Measurements from ENCODE around the gene FAF1. TPM values are rescaled to one million over a fixed set of nuclear protein-coding genes. Genes with fewer than 3 reads are reported as not detected.

Gene FAF1
- total RNA-seq, 1 donor from 2014 or later: 47.3 TPM

GRCh38 chr1:50473513-50473912 lies 486.6 kb downstream of the FAF1 start:
- DNase-seq (ENCODE audit: low spot score in 2 of 2) (no peak), FAIRE-seq (no peak)

- FAIRE-seq (no peak), DNase-seq (ENCODE audit: low spot score in 2 of 2) (no peak)
Observed at GRCh38 chr1:50471967-50472366, 488.1 kb downstream of the FAF1 start.

- DNase-seq (ENCODE audit: low spot score in 2 of 2) (no peak), FAIRE-seq (no peak)
Observed at GRCh38 chr1:50462964-50463363, 497.1 kb downstream of the FAF1 start.

GRCh38 chr1:50458507-50458906 lies 501.6 kb downstream of the FAF1 start:
- FAIRE-seq (no peak), DNase-seq (ENCODE audit: low spot score in 2 of 2) (no peak)

GRCh38 chr1:50454911-50455310 lies 505.2 kb downstream of the FAF1 start:
- no peak for FAIRE-seq
- DNase-seq (ENCODE audit: low spot score in 2 of 2): no peak

- DNase-seq (ENCODE audit: low spot score in 2 of 2) (no peak), FAIRE-seq (no peak)
Observed at GRCh38 chr1:50453266-50453665, 506.8 kb downstream of the FAF1 start.

GRCh38 chr1:50452700-50453099 lies 507.4 kb downstream of the FAF1 start:
- FAIRE-seq (no peak), DNase-seq (ENCODE audit: low spot score in 2 of 2) (no peak)

GRCh38 chr1:50450861-50451653 lies 509.0 kb downstream of the FAF1 start:
- no peak for DNase-seq (ENCODE audit: low spot score in 2 of 2)
- FAIRE-seq: no peak

- DNase-seq (ENCODE audit: low spot score in 2 of 2): no peak
- FAIRE-seq: no peak
Observed at GRCh38 chr1:50447961-50448360, 512.1 kb downstream of the FAF1 start.

GRCh38 chr1:50441183-50441582 lies 518.9 kb downstream of the FAF1 start:
- DNase-seq (ENCODE audit: low spot score in 2 of 2) (no peak), FAIRE-seq (no peak)

- no peak for DNase-seq (ENCODE audit: low spot score in 2 of 2)
- no peak for FAIRE-seq
Observed at GRCh38 chr1:50438945-50439344, 521.1 kb downstream of the FAF1 start.

GRCh38 chr1:50436489-50436888 lies 523.6 kb downstream of the FAF1 start:
- DNase-seq (ENCODE audit: low spot score in 2 of 2) (no peak), FAIRE-seq (no peak)

- FAIRE-seq: no peak
Observed at GRCh38 chr1:50430010-50430405, 530.1 kb downstream of the FAF1 start.

GRCh38 chr1:50427818-50428779 lies 532.0 kb downstream of the FAF1 start:
- DNase-seq (ENCODE audit: low spot score in 2 of 2) (no peak), FAIRE-seq (no peak)

More at GRCh38 chr1:50430010-50430405, 530.1 kb downstream of the FAF1 start:
- DNase-seq (ENCODE audit: low spot score in 2 of 2): no peak

- FAIRE-seq (no peak), DNase-seq (ENCODE audit: low spot score in 2 of 2) (no peak)
Observed at GRCh38 chr1:50427086-50427817, 532.8 kb downstream of the FAF1 start.

GRCh38 chr1:50426702-50427085 lies 533.4 kb downstream of the FAF1 start:
- FAIRE-seq: no peak
- no peak for DNase-seq (ENCODE audit: low spot score in 2 of 2)

- no peak for FAIRE-seq
- peak in 1 of 2 donors; percentile 22 for DNase-seq (ENCODE audit: low spot score in 2 of 2)
Observed at GRCh38 chr1:50426108-50426700, 533.9 kb downstream of the FAF1 start.

GRCh38 chr1:50425376-50426107 lies 534.5 kb downstream of the FAF1 start:
- DNase-seq (ENCODE audit: low spot score in 2 of 2) (peak in 1 of 2 donors; percentile 28), FAIRE-seq (no peak)

GRCh38 chr1:50424884-50425375 lies 535.1 kb downstream of the FAF1 start:
- DNase-seq (ENCODE audit: low spot score in 2 of 2): peak in 1 of 2 donors; percentile 25
- no peak for FAIRE-seq

Measured in frontal cortex (tissue), 4 donors.